ENCODE results near the gene ATG16L1.

DNA sequence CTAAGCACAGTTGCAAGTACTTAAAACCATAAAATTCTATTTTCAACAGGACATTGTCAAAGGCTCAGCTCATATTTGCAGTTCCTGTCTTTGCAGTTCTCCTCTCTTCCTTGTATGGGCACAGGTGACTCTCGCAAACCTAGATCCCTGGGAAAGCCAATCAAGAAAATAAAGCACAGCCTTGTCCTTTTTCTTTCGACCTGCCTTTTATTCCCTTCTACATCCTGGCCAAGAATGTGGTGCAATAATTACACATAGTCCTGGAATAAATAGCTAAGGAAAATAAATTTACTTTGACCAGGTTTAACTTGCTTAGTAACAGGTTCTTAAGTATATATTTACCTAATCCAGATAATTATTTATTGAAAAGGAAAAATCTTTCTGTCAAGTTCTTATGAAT is 20.2 kb downstream of the ATG16L1 start:
- no peak for TF ChIP-seq CTCF (conservative IDR thresholded peaks at IDR 0.05; ENCODE audit: low read depth in 2 of 2)
- no peak for TF ChIP-seq EZH2 (IDR thresholded peaks at IDR 0.05; ENCODE audit: low read depth, unreplicated experiment)
- no peak for TF ChIP-seq EZH2phosphoT487 (IDR thresholded peaks at IDR 0.05; ENCODE audit: unreplicated experiment)
- no peak for TF ChIP-seq ETS1 (IDR thresholded peaks at IDR 0.05)
- TF ChIP-seq POLR2AphosphoS5 (IDR thresholded peaks at IDR 0.05; ENCODE audit: low read depth) = no peak
- TF ChIP-seq REST (IDR thresholded peaks at IDR 0.05; ENCODE audit: unreplicated experiment) = no peak
- no peak for TF ChIP-seq ZNF114 (CRISPR knock-in tag; IDR thresholded peaks at IDR 0.05)
- no peak for TF ChIP-seq CREB1 (CRISPR knock-in tag; IDR thresholded peaks at IDR 0.05; ENCODE audit: low read depth)
- TF ChIP-seq ZNF331 (CRISPR knock-in tag; IDR thresholded peaks at IDR 0.05; ENCODE audit: low read depth) = no peak
- TF ChIP-seq ZNF462 (CRISPR knock-in tag; IDR thresholded peaks at IDR 0.05) = no peak
- no peak for TF ChIP-seq JUNB (IDR thresholded peaks at IDR 0.05; ENCODE audit: unreplicated experiment)
